ENCODE measurements around the gene THAP4.

GRCh38 chr2:241545106-241545505 is 91.9 kb downstream of the THAP4 start:
- TF ChIP-seq EP300 (IDR thresholded peaks at IDR 0.05), result no peak
- no peak for TF ChIP-seq CTCF (IDR thresholded peaks at IDR 0.05)

All from stomach (tissue), 4 donors.